HepG2 (cell line): Measurements from ENCODE around the gene GCNT4. TPM values are rescaled to one million over a fixed set of nuclear protein-coding genes. Genes with fewer than 3 reads are reported as not detected.

ENCODE experiments used
- AKAP8 ChIP-seq: sonication (generic); formaldehyde crosslinking; IDR thresholded peaks from 2 replicates; pipeline ENCODE4 v1.5.1; 2020; ENCODE audit warnings: mild to moderate bottlenecking, missing genetic modification reagents
- GABPB1 ChIP-seq: IDR thresholded peaks from 2 replicates; pipeline ENCODE4 v1.6.1; 2016; ENCODE audit warnings: mild to moderate bottlenecking, missing genetic modification reagents, moderate library complexity, missing compliant biosample characterization
- HMGA1 ChIP-seq: sonication (generic); formaldehyde crosslinking; conservative IDR thresholded peaks from 2 replicates; pipeline ENCODE4 v1.4.0; 2020; ENCODE audit warnings: missing genetic modification reagents
- IKZF4 ChIP-seq: sonication (generic); formaldehyde crosslinking; IDR thresholded peaks from 2 replicates; pipeline ENCODE4 v1.5.1; 2020; ENCODE audit warnings: borderline replicate concordance, mild to moderate bottlenecking, low read depth, missing genetic modification reagents; ENCODE audit errors: not compliant biosample characterization
- JUND ChIP-seq: sonication (generic); formaldehyde crosslinking; IDR thresholded peaks from 2 replicates; pipeline ENCODE4 v1.8.0; 2022; ENCODE audit warnings: mild to moderate bottlenecking, missing genetic modification reagents
- MEIS1 ChIP-seq: sonication (generic); formaldehyde crosslinking; IDR thresholded peaks from 2 replicates; pipeline ENCODE4 v1.9.0; 2021; ENCODE audit warnings: mild to moderate bottlenecking, missing genetic modification reagents, moderate library complexity, borderline replicate concordance
- MXI1 ChIP-seq: IDR thresholded peaks from 3 replicates; pipeline ENCODE4 v1.6.1; 2012; ENCODE audit warnings: low read depth, low read length, inconsistent platforms, borderline replicate concordance
- RBAK ChIP-seq: sonication (generic); formaldehyde crosslinking; IDR thresholded peaks from 2 replicates; pipeline ENCODE4 v1.5.1; 2020; ENCODE audit warnings: mild to moderate bottlenecking, missing genetic modification reagents
- RXRB ChIP-seq: IDR thresholded peaks from 2 replicates; pipeline ENCODE4 v1.6.1; 2016; ENCODE audit warnings: borderline replicate concordance, missing genetic modification reagents, missing compliant biosample characterization
- TBP ChIP-seq: sonication (generic); formaldehyde crosslinking; IDR thresholded peaks from 2 replicates; pipeline ENCODE4 v1.5.0; 2020; ENCODE audit warnings: missing genetic modification reagents
- TFDP2 ChIP-seq: sonication (generic); formaldehyde crosslinking; IDR thresholded peaks from 2 replicates; pipeline ENCODE4 v1.4.0; 2020; ENCODE audit warnings: missing genetic modification reagents
- ZKSCAN5 ChIP-seq: sonication (generic); formaldehyde crosslinking; IDR thresholded peaks from 2 replicates; pipeline ENCODE4 v1.5.1; 2020; ENCODE audit warnings: mild to moderate bottlenecking, missing genetic modification reagents
- ZNF101 ChIP-seq: sonication (generic); formaldehyde crosslinking; IDR thresholded peaks from 2 replicates; pipeline ENCODE4 v1.4.0; 2020; ENCODE audit warnings: mild to moderate bottlenecking, low read depth, missing genetic modification reagents, borderline replicate concordance
- ZNF18 ChIP-seq: sonication (generic); formaldehyde crosslinking; IDR thresholded peaks from 2 replicates; pipeline ENCODE4 v1.8.0; 2022; ENCODE audit warnings: mild to moderate bottlenecking, missing genetic modification reagents; ENCODE audit not compliant: insufficient replicate concordance
- ZNF20 ChIP-seq: sonication (generic); formaldehyde crosslinking; IDR thresholded peaks from 2 replicates; pipeline ENCODE4 v1.4.0; 2020; ENCODE audit warnings: mild to moderate bottlenecking, moderate library complexity, missing genetic modification reagents
- ZNF253 ChIP-seq: sonication (generic); formaldehyde crosslinking; IDR thresholded peaks from 2 replicates; pipeline ENCODE4 v1.8.0; 2022; ENCODE audit warnings: mild to moderate bottlenecking, missing genetic modification reagents, borderline replicate concordance
- ZNF30 ChIP-seq: sonication (generic); formaldehyde crosslinking; IDR thresholded peaks from 2 replicates; pipeline ENCODE4 v1.5.0; 2020; ENCODE audit warnings: mild to moderate bottlenecking, missing genetic modification reagents
- ZNF317 ChIP-seq: sonication (generic); formaldehyde crosslinking; IDR thresholded peaks from 2 replicates; pipeline ENCODE4 v1.5.0; 2020; ENCODE audit warnings: mild to moderate bottlenecking, missing genetic modification reagents
- ZNF382 ChIP-seq: sonication (generic); formaldehyde crosslinking; IDR thresholded peaks from 2 replicates; pipeline ENCODE4 v1.5.0; 2020; ENCODE audit warnings: missing genetic modification reagents, mild to moderate bottlenecking, borderline replicate concordance
- ZNF574 ChIP-seq: sonication (generic); formaldehyde crosslinking; IDR thresholded peaks from 2 replicates; pipeline ENCODE4 v1.4.0; 2020; ENCODE audit warnings: missing genetic modification reagents
- ZNF703 ChIP-seq: sonication (generic); formaldehyde crosslinking; IDR thresholded peaks from 2 replicates; pipeline ENCODE4 v1.5.1; 2020; ENCODE audit warnings: missing genetic modification reagents, mild to moderate bottlenecking, moderate library complexity, borderline replicate concordance
- ZNF782 ChIP-seq: sonication (generic); formaldehyde crosslinking; IDR thresholded peaks from 2 replicates; pipeline ENCODE4 v1.4.0; 2020; ENCODE audit warnings: missing genetic modification reagents, mild to moderate bottlenecking, borderline replicate concordance
- ZNF792 ChIP-seq: IDR thresholded peaks from 2 replicates; pipeline ENCODE4 v1.6.1; 2016
- ZSCAN30 ChIP-seq: sonication (generic); formaldehyde crosslinking; IDR thresholded peaks from 2 replicates; pipeline ENCODE4 v1.5.0; 2020; ENCODE audit warnings: mild to moderate bottlenecking, missing genetic modification reagents
- polyA plus RNA-seq, 8 experiments: library from polyadenylated mRNA; depleted of rRNA in 3 of 8; stranded (reverse) in 7 of 8; unstranded in 1 of 8; fragments of >200 nt; fragmentation: Illumina TruSeq in 4 of 8; extraction: Trizol in 4 of 8; gene quantifications; 2 replicates each; pipeline versions ENCODE4 v1.2.1 to v1.2.3, GENCODE V29; 2011 to 2016; ENCODE audit warnings: low read depth in 4 of 8, missing spikeins in 1 of 8, mixed read lengths in 1 of 8; ENCODE audit not compliant: insufficient read depth in 1 of 8
- total RNA-seq, 5 experiments: library from RNA; depleted of rRNA; stranded (reverse); fragments of >200 nt; fragmentation: Illumina TruSeq; extraction: Trizol; gene quantifications; 2 replicates each; pipeline ENCODE4 v1.2.3, GENCODE V29; 2016; ENCODE audit warnings: low read depth in 1 of 5

Gene GCNT4
- total and polyA plus RNA-seq, 2 of the 13 experiments (the other 11 are each of a cell fraction or from before 2014, with no cell fraction given), result 0.22 to 0.38 TPM

GRCh38 chr5:75020016-75020656 lies 32.2 kb downstream of the GCNT4 start (continued):
- no peak for TF ChIP-seq ZNF18 (CRISPR knock-in tag)
- no peak for TF ChIP-seq HMGA1
- no peak for TF ChIP-seq ZSCAN30 (CRISPR knock-in tag)
- no peak for TF ChIP-seq IKZF4 (CRISPR knock-in tag)
- no peak for TF ChIP-seq MXI1
- no peak for TF ChIP-seq JUND (CRISPR knock-in tag)
- no peak for TF ChIP-seq ZNF20 (CRISPR knock-in tag)
- no peak for TF ChIP-seq ZNF101 (CRISPR knock-in tag)
- no peak for TF ChIP-seq ZNF782
- no peak for TF ChIP-seq ZNF382 (CRISPR knock-in tag)
- TF ChIP-seq ZNF574 (CRISPR knock-in tag), result no peak
- no peak for TF ChIP-seq ZNF317 (CRISPR knock-in tag)
- TF ChIP-seq ZNF703 (CRISPR knock-in tag), result no peak
- TF ChIP-seq MEIS1 (CRISPR knock-in tag), result no peak
- no peak for TF ChIP-seq ZKSCAN5 (CRISPR knock-in tag)
- no peak for TF ChIP-seq ZNF253 (CRISPR knock-in tag)
- TF ChIP-seq TBP (CRISPR knock-in tag), result no peak
- peak; percentile 77 for TF ChIP-seq RXRB (CRISPR knock-in tag)
- no peak for TF ChIP-seq ZNF792 (CRISPR knock-in tag)
- TF ChIP-seq AKAP8 (CRISPR knock-in tag), result no peak
- TF ChIP-seq TFDP2 (CRISPR knock-in tag), result no peak
- TF ChIP-seq ZNF30 (CRISPR knock-in tag), result no peak
- no peak for TF ChIP-seq RBAK (CRISPR knock-in tag)
- TF ChIP-seq GABPB1 (CRISPR knock-in tag), result peak; percentile 37; the same call in 1 of the 2 replicates
